Liver (tissue), 2 donors: ENCODE results near the gene TMED10.

ENCODE experiments used
- RAD21 ChIP-seq, 2 donors: IDR thresholded peaks; 2 replicates each; pipeline ENCODE4 v1.6.1; 2016; ENCODE audit warnings: antibody characterized with exemption in 2 of 2, mild to moderate bottlenecking in 2 of 2
- SP1 ChIP-seq: IDR thresholded peaks from 2 replicates; pipeline ENCODE4 v1.6.1; 2018; ENCODE audit warnings: antibody characterized with exemption, mild to moderate bottlenecking
- donor health status: healthy.

DNA sequence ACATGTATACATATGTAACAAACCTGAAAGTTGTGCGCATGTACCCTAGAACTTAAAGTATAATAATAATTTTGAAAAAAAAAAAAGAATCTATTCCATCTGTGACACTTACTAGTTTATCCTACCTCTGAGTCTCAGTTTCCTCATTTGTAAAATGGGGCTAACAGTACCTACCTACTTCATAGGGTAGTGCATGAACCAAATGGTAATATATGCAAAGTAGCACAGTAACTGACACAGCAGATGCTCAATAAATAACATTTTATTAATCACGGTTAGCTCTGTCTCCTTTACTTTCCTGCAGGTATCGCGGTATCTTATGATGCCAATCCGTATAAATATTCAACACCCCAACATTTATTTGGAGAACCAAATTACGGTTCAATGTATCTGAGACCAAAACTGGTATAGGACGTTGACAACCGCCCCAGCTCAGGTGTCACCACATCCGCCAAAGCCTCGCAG is 703 bp downstream of the TMED10 start:
- TF ChIP-seq SP1, result no peak
- TF ChIP-seq RAD21 (IDR thresholded peaks at IDR 0.05), result no peak
